Esophagus muscularis mucosa (tissue), 4 donors: ENCODE data around the gene GARIN3. TPM values are rescaled to one million over a fixed set of nuclear protein-coding genes. Genes with fewer than 3 reads are reported as not detected.
"Not testable (repeated sequence)": the region's sequence is repeated elsewhere in the genome, so short reads cannot be mapped to it uniquely, and the experiment has no call there.

Source experiments
- DNase-seq: peaks from one replicate; pipeline ENCODE4 v3.0.0-alpha.2; 2017; ENCODE audit errors: extremely low spot score
- H3K27ac ChIP-seq, 4 donors: fragments of 200-600 bp; sonication (generic); replicated peaks in 1 of 4; 1 replicate in 3 of 4; 2 replicates in 1 of 4; pipeline ENCODE4 v1.5.1; 2016 to 2019; ENCODE audit warnings: mild to moderate bottlenecking in 1 of 4
- H3K27me3 ChIP-seq, 4 donors: fragments of 200-600 bp; sonication (generic); one replicate each; pipeline versions ENCODE4 v1.5.1 to v1.6.0; 2016 to 2019
- H3K36me3 ChIP-seq, 4 donors: fragments of 200-600 bp; sonication (generic); one replicate each; pipeline ENCODE4 v1.5.1; 2016 to 2019
- H3K4me1 ChIP-seq, 4 donors: fragments of 200-600 bp; sonication (generic); one replicate each; pipeline ENCODE4 v1.5.1; 2016 to 2019
- H3K4me3 ChIP-seq, 4 donors: fragments of 200-600 bp; sonication (generic); 1 replicate in 2 of 4; 2 replicates in 2 of 4; pipeline ENCODE4 v1.5.1; 2016 to 2019; ENCODE audit warnings: mild to moderate bottlenecking in 4 of 4, moderate library complexity in 1 of 4
- H3K9me3 ChIP-seq, 4 donors: fragments of 200-600 bp; sonication (generic); 1 replicate in 3 of 4; 2 replicates in 1 of 4; pipeline ENCODE4 v1.5.1; 2016 to 2019
- EP300 ChIP-seq: sonication (generic); formaldehyde crosslinking; IDR thresholded peaks from one replicate; pipeline ENCODE4 v1.6.1; 2017; ENCODE audit warnings: antibody characterized with exemption
- POLR2A ChIP-seq: fragments of 450-650 bp; IDR thresholded peaks from one replicate; pipeline ENCODE4 v1.6.1; 2017; ENCODE audit warnings: antibody characterized with exemption, moderate library complexity, mild to moderate bottlenecking, low read depth
- POLR2AphosphoS5 ChIP-seq, 2 donors: sonication (generic); formaldehyde crosslinking; IDR thresholded peaks; one replicate each; pipeline ENCODE4 v1.6.1; 2017; ENCODE audit warnings: antibody characterized with exemption in 2 of 2
- WGBS: methylation state at CpG from one replicate; pipeline ENCODE4 v1.1.5; 2018; 5-methylcytosine and 5-hydroxymethylcytosine counted together
- intact Hi-C: fragments of 100-400 bp; cut with DNase I; formaldehyde crosslinking; loops from one replicate; pipeline ENCODE4 v1.15.1; 2023
- total RNA-seq, 4 donors: library from RNA; depleted of rRNA; stranded (reverse); fragments of >200 nt; gene quantifications; one replicate each; pipeline versions ENCODE4 v1.1.0 to v1.2.1, GENCODE V29; 2016
- TF ChIP-seq, protein P1 (sequence below), 3 experiments: fragments of 200-600 bp in 2 of 3; fragments of 450-650 bp in 1 of 3; sonication (generic) in 2 of 3; IDR thresholded peaks; one replicate each; pipeline ENCODE4 v1.5.1; 2017 to 2019; ENCODE audit warnings: antibody characterized with exemption in 3 of 3, mild to moderate bottlenecking in 2 of 3, moderate library complexity in 1 of 3

The GARIN3 gene
- total RNA-seq, 4 donors from 2014 or later: not detected

GRCh38 chr5:157186309-157187045, 20.4 kb upstream of the GARIN3 start:
- Histone ChIP-seq H3K9me3 (peaks cover 0 to 6% (median 0%) of the 10 kb centered on the region in 4 donors), H3K4me1 (no peaks in the 10 kb centered on the region), H3K36me3 (no peaks in the 10 kb centered on the region), H3K4me3 (no peak overlapping the region), H3K27ac (no peak overlapping the region), H3K27me3 (peaks cover 0 to 23% (median 0%) of the 10 kb centered on the region in 4 donors)
- intact Hi-C loops: no loop called here
- peak; percentile 72 for DNase-seq
- WGBS: 83% methylated on average over 12 of the region's 12 CpGs
- TF ChIP-seq EP300: no peak

GRCh38 chr5:157185122-157185521, 19.1 kb upstream of the GARIN3 start:
- intact Hi-C loops: not testable (repeated sequence)

GRCh38 chr5:157184117-157184670, 18.1 kb upstream of the GARIN3 start:
- 94% methylated on average over 8 of the region's 8 CpGs for WGBS

More at GRCh38 chr5:157185122-157185521, 19.1 kb upstream of the GARIN3 start:
- H3K27me3 ChIP-seq: peaks cover 0 to 23% (median 0%) of the 10 kb centered on the region in 4 donors
- 94% methylated on average over 6 of the region's 6 CpGs for WGBS
- not testable (repeated sequence) for H3K36me3 ChIP-seq, H3K4me3 ChIP-seq, H3K9me3 ChIP-seq, H3K4me1 ChIP-seq, H3K27ac ChIP-seq, DNase-seq

DNA sequence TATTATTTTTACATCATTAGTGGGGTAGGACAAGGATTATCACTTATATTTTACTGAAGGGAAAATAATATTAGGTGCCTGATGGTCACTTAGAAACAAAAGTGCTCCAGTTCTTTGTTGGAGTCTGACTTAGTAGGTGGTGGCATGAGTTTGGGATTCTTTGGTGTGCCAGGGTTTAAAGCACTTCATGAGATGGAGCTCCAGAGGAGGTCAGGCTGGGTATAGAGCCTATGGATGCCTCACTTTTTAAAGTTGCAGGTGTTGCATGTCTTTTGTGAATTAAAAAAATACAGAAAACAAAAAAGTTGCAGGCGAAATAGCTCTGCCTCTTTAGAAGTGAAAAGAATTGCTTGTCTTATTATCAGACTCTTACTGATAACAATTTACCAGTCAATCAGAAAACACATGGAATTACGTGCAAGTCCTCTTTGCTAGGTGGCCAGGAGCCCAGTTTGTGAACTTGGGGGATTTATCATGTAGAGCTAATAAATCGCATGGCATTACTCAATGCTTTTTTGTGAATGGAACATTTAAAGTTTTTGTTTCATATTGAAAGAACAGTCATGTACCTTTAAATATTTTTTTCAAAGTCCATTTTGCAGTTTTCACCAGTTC, 16.2 kb upstream of the GARIN3 start:
- H3K4me3 ChIP-seq: no peak overlapping the region
- intact Hi-C loops: no loop called here
- no peaks in the 10 kb centered on the region for H3K4me1 ChIP-seq
- peak; percentile 80 for DNase-seq
- no peak for TF ChIP-seq POLR2A
- TF ChIP-seq EP300: no peak
- TF ChIP-seq POLR2AphosphoS5 (IDR thresholded peaks at IDR 0.05): no peak
- TF ChIP-seq, protein P1, sequence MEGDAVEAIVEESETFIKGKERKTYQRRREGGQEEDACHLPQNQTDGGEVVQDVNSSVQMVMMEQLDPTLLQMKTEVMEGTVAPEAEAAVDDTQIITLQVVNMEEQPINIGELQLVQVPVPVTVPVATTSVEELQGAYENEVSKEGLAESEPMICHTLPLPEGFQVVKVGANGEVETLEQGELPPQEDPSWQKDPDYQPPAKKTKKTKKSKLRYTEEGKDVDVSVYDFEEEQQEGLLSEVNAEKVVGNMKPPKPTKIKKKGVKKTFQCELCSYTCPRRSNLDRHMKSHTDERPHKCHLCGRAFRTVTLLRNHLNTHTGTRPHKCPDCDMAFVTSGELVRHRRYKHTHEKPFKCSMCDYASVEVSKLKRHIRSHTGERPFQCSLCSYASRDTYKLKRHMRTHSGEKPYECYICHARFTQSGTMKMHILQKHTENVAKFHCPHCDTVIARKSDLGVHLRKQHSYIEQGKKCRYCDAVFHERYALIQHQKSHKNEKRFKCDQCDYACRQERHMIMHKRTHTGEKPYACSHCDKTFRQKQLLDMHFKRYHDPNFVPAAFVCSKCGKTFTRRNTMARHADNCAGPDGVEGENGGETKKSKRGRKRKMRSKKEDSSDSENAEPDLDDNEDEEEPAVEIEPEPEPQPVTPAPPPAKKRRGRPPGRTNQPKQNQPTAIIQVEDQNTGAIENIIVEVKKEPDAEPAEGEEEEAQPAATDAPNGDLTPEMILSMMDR (IDR thresholded peaks at IDR 0.05): no peak
- no peak overlapping the region for H3K27ac ChIP-seq
- H3K36me3 ChIP-seq: no peaks in the 10 kb centered on the region
- 74% methylated on average over 3 of the region's 3 CpGs for WGBS
- H3K9me3 ChIP-seq: peaks cover 0 to 6% (median 0%) of the 10 kb centered on the region in 4 donors
- H3K27me3 ChIP-seq: peaks cover 0 to 23% (median 0%) of the 10 kb centered on the region in 4 donors

More at GRCh38 chr5:157184117-157184670, 18.1 kb upstream of the GARIN3 start:
- peak; percentile 50 for DNase-seq
- Histone ChIP-seq H3K27ac (no peak overlapping the region), H3K4me1 (no peaks in the 10 kb centered on the region), H3K27me3 (peaks cover 0 to 23% (median 0%) of the 10 kb centered on the region in 4 donors), H3K9me3 (peaks cover 0 to 6% (median 0%) of the 10 kb centered on the region in 4 donors), H3K4me3 (no peak overlapping the region), H3K36me3 (no peaks in the 10 kb centered on the region)
- TF ChIP-seq POLR2AphosphoS5 (IDR thresholded peaks at IDR 0.05): no peak
- no peak for TF ChIP-seq EP300
- TF ChIP-seq POLR2A: no peak
- TF ChIP-seq, protein P1 (IDR thresholded peaks at IDR 0.05): no peak
- intact Hi-C loops: no loop called here

DNA sequence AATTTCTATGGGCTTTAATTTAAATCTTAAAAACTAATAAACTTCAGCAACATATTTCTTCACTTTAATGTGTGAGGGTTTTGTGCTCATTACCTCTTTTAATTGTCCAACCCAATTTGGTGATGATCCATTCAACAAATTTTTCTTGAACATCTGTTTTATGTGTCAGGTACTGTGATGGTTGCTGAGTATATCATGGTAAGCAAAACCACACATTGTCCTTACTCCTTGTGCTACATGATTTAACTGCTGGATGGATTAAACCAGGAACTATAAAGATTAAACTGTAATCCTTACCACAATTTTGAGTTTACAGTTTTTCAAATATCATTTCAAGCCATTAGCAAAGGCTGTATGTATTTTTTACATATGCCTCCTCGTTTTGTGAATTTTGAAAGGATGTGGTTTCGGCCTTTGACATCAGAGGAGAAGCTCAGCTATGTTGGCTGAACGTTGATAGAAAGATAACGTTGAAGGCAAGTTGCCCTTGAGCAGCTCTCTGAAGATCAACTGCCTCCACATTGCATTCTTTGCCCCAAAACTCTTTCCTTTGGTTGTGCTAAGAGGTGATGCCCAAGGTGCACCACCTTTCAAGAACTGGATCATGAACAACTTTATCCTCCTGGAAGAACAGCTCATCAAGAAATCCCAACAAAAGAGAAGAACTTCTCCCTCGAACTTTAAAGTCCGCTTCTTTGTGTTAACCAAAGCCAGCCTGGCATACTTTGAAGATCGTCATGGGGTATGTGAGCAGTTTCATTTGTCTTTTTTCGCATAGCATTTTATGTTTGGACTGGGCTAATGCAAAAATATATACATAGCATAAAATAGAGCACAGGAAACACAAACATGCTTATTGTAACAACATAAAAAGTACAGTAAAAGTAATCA, 14.6 kb upstream of the GARIN3 start, which contains the start of gene ITK:
Gene ITK, plus strand, starts transcription at position 467 of the 891 bp plus-strand sequence. Its CDS starts 138 bp downstream, at position 605.
- 73% methylated on average over 8 of the region's 8 CpGs for WGBS
- intact Hi-C loops: no loop called here

More for the DNA sequence above, 14.6 kb upstream of the GARIN3 start, which contains the start of gene ITK:
- Histone ChIP-seq H3K4me3 (peak within 1 kb of the TSS in 1 of 4 donors; percentile 11), H3K9me3 (peaks cover 0 to 6% (median 0%) of the 10 kb centered on the region in 4 donors), H3K4me1 (no peaks in the 10 kb centered on the region), H3K27ac (no peak within 1 kb of the TSS), H3K27me3 (peaks cover 0 to 22% (median 0%) of the 10 kb centered on the region in 4 donors), H3K36me3 (no peaks in the 10 kb centered on the region)
- TF ChIP-seq, protein P1 (IDR thresholded peaks at IDR 0.05): no peak
- no peak for TF ChIP-seq POLR2A
- DNase-seq: peak; percentile 45
